ENCODE measurements around the gene GXYLT2. TPM values are rescaled to one million over a fixed set of nuclear protein-coding genes. Genes with fewer than 3 reads are reported as not detected.

GXYLT2 gene
- polyA plus RNA-seq, 3 donors: 0.04 TPM; not detected in 2

GRCh38 chr3:72991522-72991921, 103.7 kb downstream of the GXYLT2 start:
- Histone ChIP-seq H2AFZ (ENCODE audit: insufficient read depth, low read depth, low read length, poor library complexity, severe bottlenecking) (peak overlapping the region; percentile 33), H3K4me2 (replicated peaks; ENCODE audit: extremely low read depth, low read length, poor library complexity, severe bottlenecking) (no peak overlapping the region), H4K20me1 (ENCODE audit: insufficient read depth, low read length) (no peaks in the 10 kb centered on the region), H3K4me1 (ENCODE audit: control insufficient read depth in 1 of 2, insufficient read depth in 2 of 2, low read length in 2 of 2) (peaks cover 5 to 6% of the 10 kb centered on the region in 2 donors), H3K79me2 (ENCODE audit: insufficient read depth, low read length) (no peaks in the 10 kb centered on the region), H3K27ac (ENCODE audit: low read depth in 1 of 2, low read length in 2 of 2) (no peak overlapping the region), H3K27me3 (ENCODE audit: control insufficient read depth in 2 of 2, insufficient read depth in 2 of 2, low read length in 2 of 2) (no peaks in the 10 kb centered on the region), H3K9me3 (replicated peaks in 1 of 2; ENCODE audit: control insufficient read depth in 1 of 2, insufficient read depth in 1 of 2, low read length in 2 of 2) (no peaks in the 10 kb centered on the region), H3K4me3 (replicated peaks in 1 of 3; ENCODE audit: low read depth in 2 of 3, low read length in 3 of 3) (no peak overlapping the region), H3K9ac (ENCODE audit: insufficient read depth, low read length, poor library complexity, severe bottlenecking) (no peak overlapping the region), H3K36me3 (replicated peaks in 1 of 2; ENCODE audit: control insufficient read depth in 1 of 2, insufficient read depth in 2 of 2, low read length in 2 of 2) (no peaks in the 10 kb centered on the region)
- intact Hi-C loops (cut with micrococcal nuclease): loop anchor here in 1 of 2 donors (10.0 kb wide), 1 partner anchor 47 kb away; no protein-coding TSS in a partner anchor
- H3K4me3 Mint-ChIP-seq: no peak overlapping the region
- H3K27ac Mint-ChIP-seq: peak overlapping the region in 3 of 7 donors; percentile 23 to 67 (median 52)
- 100% methylated on average over 1 of the region's 2 CpGs for WGBS (ENCODE audit: insufficient coverage)
- peaks cover 0 to 3% (median 2%) of the 10 kb centered on the region in 3 donors for H3K27me3 Mint-ChIP-seq (ENCODE audit: low read depth in 3 of 3)
- no peak for DNase-seq
- no peak for TF ChIP-seq CTCF (IDR thresholded peaks at IDR 0.05)
- H3K9me3 Mint-ChIP-seq: no peaks in the 10 kb centered on the region
- peaks cover 6% of the 10 kb centered on the region for H3K4me1 Mint-ChIP-seq
- H3K36me3 Mint-ChIP-seq: no peaks in the 10 kb centered on the region

- peaks cover 0 to 2% (median 1%) of the 10 kb centered on the region in 3 donors for H3K27me3 Mint-ChIP-seq (ENCODE audit: low read depth in 3 of 3)
- peaks cover 0 to 1% of the 10 kb centered on the region in 2 donors for H3K36me3 Mint-ChIP-seq
- Histone ChIP-seq H3K27ac (ENCODE audit: low read depth in 1 of 2, low read length in 2 of 2) (no peak overlapping the region), H3K36me3 (replicated peaks in 1 of 2; ENCODE audit: control insufficient read depth in 1 of 2, insufficient read depth in 2 of 2, low read length in 2 of 2) (peaks cover 0 to 2% of the 10 kb centered on the region in 2 donors), H3K9ac (ENCODE audit: insufficient read depth, low read length, poor library complexity, severe bottlenecking) (no peak overlapping the region), H4K20me1 (ENCODE audit: insufficient read depth, low read length) (peaks cover 5% of the 10 kb centered on the region), H3K4me3 (replicated peaks in 1 of 3; ENCODE audit: low read depth in 2 of 3, low read length in 3 of 3) (no peak overlapping the region), H3K9me3 (replicated peaks in 1 of 2; ENCODE audit: control insufficient read depth in 1 of 2, insufficient read depth in 1 of 2, low read length in 2 of 2) (no peaks in the 10 kb centered on the region), H3K79me2 (ENCODE audit: insufficient read depth, low read length) (peaks cover 16% of the 10 kb centered on the region), H3K4me1 (ENCODE audit: control insufficient read depth in 1 of 2, insufficient read depth in 2 of 2, low read length in 2 of 2) (peaks cover 11 to 18% of the 10 kb centered on the region in 2 donors), H2AFZ (ENCODE audit: insufficient read depth, low read depth, low read length, poor library complexity, severe bottlenecking) (no peak overlapping the region), H3K4me2 (replicated peaks; ENCODE audit: extremely low read depth, low read length, poor library complexity, severe bottlenecking) (no peak overlapping the region), H3K27me3 (ENCODE audit: control insufficient read depth in 2 of 2, insufficient read depth in 2 of 2, low read length in 2 of 2) (no peaks in the 10 kb centered on the region)
- DNase-seq: no peak
- H3K4me1 Mint-ChIP-seq: peaks cover 14% of the 10 kb centered on the region
- H3K9me3 Mint-ChIP-seq: no peaks in the 10 kb centered on the region
- 100% methylated on average over 4 of the region's 6 CpGs for WGBS (ENCODE audit: insufficient coverage)
- intact Hi-C loops (cut with micrococcal nuclease): loop anchor here in 1 of 2 donors (10.0 kb wide), 1 partner anchor 49 kb away; no protein-coding TSS in a partner anchor
- no peak for TF ChIP-seq CTCF (IDR thresholded peaks at IDR 0.05)
- H3K27ac Mint-ChIP-seq: no peak overlapping the region
- no peak overlapping the region for H3K4me3 Mint-ChIP-seq
These were observed 105.5 kb downstream of the GXYLT2 start for GRCh38 chr3:72993391-72993790.

All from CD14-positive monocyte (primary cell).